Hepatocyte (in vitro differentiated cells): ENCODE measurements around the gene INTU.

Experiments
- EZH2 ChIP-seq: fragments of 200-600 bp; sonication (generic); IDR thresholded peaks from 2 replicates; pipeline ENCODE4 v1.6.1; 2016; ENCODE audit warnings: antibody characterized with exemption, mild to moderate bottlenecking, borderline replicate concordance
- TF ChIP-seq, protein P1 (sequence below): fragments of 200-600 bp; sonication (generic); IDR thresholded peaks from 2 replicates; pipeline ENCODE4 v1.5.1; 2016; ENCODE audit warnings: antibody characterized with exemption, mild to moderate bottlenecking; ENCODE audit not compliant: poor library complexity

GRCh38 chr4:127698789-127699200 is 66.0 kb downstream of the INTU start:
- TF ChIP-seq, protein P1, sequence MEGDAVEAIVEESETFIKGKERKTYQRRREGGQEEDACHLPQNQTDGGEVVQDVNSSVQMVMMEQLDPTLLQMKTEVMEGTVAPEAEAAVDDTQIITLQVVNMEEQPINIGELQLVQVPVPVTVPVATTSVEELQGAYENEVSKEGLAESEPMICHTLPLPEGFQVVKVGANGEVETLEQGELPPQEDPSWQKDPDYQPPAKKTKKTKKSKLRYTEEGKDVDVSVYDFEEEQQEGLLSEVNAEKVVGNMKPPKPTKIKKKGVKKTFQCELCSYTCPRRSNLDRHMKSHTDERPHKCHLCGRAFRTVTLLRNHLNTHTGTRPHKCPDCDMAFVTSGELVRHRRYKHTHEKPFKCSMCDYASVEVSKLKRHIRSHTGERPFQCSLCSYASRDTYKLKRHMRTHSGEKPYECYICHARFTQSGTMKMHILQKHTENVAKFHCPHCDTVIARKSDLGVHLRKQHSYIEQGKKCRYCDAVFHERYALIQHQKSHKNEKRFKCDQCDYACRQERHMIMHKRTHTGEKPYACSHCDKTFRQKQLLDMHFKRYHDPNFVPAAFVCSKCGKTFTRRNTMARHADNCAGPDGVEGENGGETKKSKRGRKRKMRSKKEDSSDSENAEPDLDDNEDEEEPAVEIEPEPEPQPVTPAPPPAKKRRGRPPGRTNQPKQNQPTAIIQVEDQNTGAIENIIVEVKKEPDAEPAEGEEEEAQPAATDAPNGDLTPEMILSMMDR: no peak
- no peak for TF ChIP-seq EZH2
